Inflammatory macrophage treated with lipopolysaccharide for 1 hour (primary cell): ENCODE data around the gene KLK14.

Experiments
- DNase-seq, 2 donors: peaks; one replicate each; pipeline ENCODE4 v3.0.0-alpha.2; 2020 to 2022

The KLK14 gene

GRCh38 chr19:51084505-51084904 is 1.8 kb upstream of the KLK14 start:
- DNase-seq, result no peak

GRCh38 chr19:51083783-51084182 is 1.1 kb upstream of the KLK14 start:
- no peak for DNase-seq

GRCh38 chr19:51083181-51083580 is 494 bp upstream of the KLK14 start:
- no peak for DNase-seq

GRCh38 chr19:51081476-51081875 is 1.2 kb downstream of the KLK14 start:
- no peak for DNase-seq

GRCh38 chr19:51079481-51080110 is 3.1 kb downstream of the KLK14 start:
- DNase-seq, result no peak

GRCh38 chr19:51078731-51079130 is 4.0 kb downstream of the KLK14 start:
- no peak for DNase-seq

GRCh38 chr19:51078104-51078503 is 4.6 kb downstream of the KLK14 start:
- DNase-seq, result no peak

- no peak for DNase-seq
Measured at GRCh38 chr19:51076631-51077213, 6.0 kb downstream of the KLK14 start.

- no peak for DNase-seq
Measured at GRCh38 chr19:51075998-51076397, 6.7 kb downstream of the KLK14 start.

- no peak for DNase-seq
Measured at GRCh38 chr19:51071095-51071405, 11.6 kb downstream of the KLK14 start.

GRCh38 chr19:51070334-51071094 is 12.2 kb downstream of the KLK14 start:
- DNase-seq, result no peak

- no peak for DNase-seq
Measured at GRCh38 chr19:51066393-51067186, 16.1 kb downstream of the KLK14 start.

- no peak for DNase-seq
Measured at GRCh38 chr19:51065221-51065960, 17.3 kb downstream of the KLK14 start.

GRCh38 chr19:51064534-51065220 is 18.0 kb downstream of the KLK14 start, which contains the start of gene KLK13:
Gene KLK13, minus strand, starts transcription at chr19:51065092. Its CDS starts 25 bp downstream, at chr19:51065067.
- peak in 1 of 2 donors; percentile 6 for DNase-seq

GRCh38 chr19:51063664-51064063 is 19.0 kb downstream of the KLK14 start:
- DNase-seq, result no peak

- no peak for DNase-seq
Measured at GRCh38 chr19:51060973-51061372, 21.7 kb downstream of the KLK14 start.

GRCh38 chr19:51060336-51060735 is 22.4 kb downstream of the KLK14 start:
- DNase-seq, result no peak

GRCh38 chr19:51059715-51060114 is 23.0 kb downstream of the KLK14 start:
- DNase-seq, result no peak

- no peak for DNase-seq
Measured at GRCh38 chr19:51055866-51056265, 26.8 kb downstream of the KLK14 start.

- no peak for DNase-seq
Measured at GRCh38 chr19:51047031-51047335, 35.7 kb downstream of the KLK14 start.

GRCh38 chr19:51044327-51044726 is 38.4 kb downstream of the KLK14 start:
- DNase-seq, result no peak

GRCh38 chr19:51043497-51043896 is 39.2 kb downstream of the KLK14 start:
- DNase-seq, result no peak
